ENCODE data around the gene EFCAB6.

GRCh38 chr22:43698403-43698802, 113.7 kb downstream of the EFCAB6 start:
- TF ChIP-seq CREB1 (IDR thresholded peaks at IDR 0.05; ENCODE audit: low read depth) (no peak), TAF1 (IDR thresholded peaks at IDR 0.05; ENCODE audit: low read depth) (no peak), MAX (IDR thresholded peaks at IDR 0.05) (no peak), FOXM1 (IDR thresholded peaks at IDR 0.05; ENCODE audit: borderline replicate concordance, low read depth) (no peak), YY1 (IDR thresholded peaks at IDR 0.05; ENCODE audit: low read depth) (no peak), EP300 (IDR thresholded peaks at IDR 0.05; ENCODE audit: borderline replicate concordance) (no peak), ZBTB7A (IDR thresholded peaks at IDR 0.05; ENCODE audit: low read depth) (no peak), REST (IDR thresholded peaks at IDR 0.05; ENCODE audit: low read depth) (no peak), CEBPB (IDR thresholded peaks at IDR 0.05) (no peak)

Data from Ishikawa (cell line).